NCI-H345 treated with DMSO at 0.1 percent for 48 hours (cell line): Measurements from ENCODE around the gene CCDC30.
A peak's percentile ranks its signal among the peaks of the same experiment; 100 is the strongest.
"Not testable (repeated sequence)": the region's sequence is repeated elsewhere in the genome, so short reads cannot be mapped to it uniquely, and the experiment has no call there.

ENCODE experiments used
- DNase-seq: peaks from one replicate; lab custom pipeline; 2025; ENCODE audit not compliant: unreplicated experiment; lab: John Stamatoyannopoulos, UW

CCDC30 gene

GRCh38 chr1:42639116-42639515 lies 176.0 kb downstream of the CCDC30 start:
- DNase-seq: no peak

- DNase-seq: no peak
These were observed 183.0 kb downstream of the CCDC30 start for GRCh38 chr1:42646056-42646455.

GRCh38 chr1:42657201-42657600 lies 194.1 kb downstream of the CCDC30 start:
- DNase-seq: no peak

GRCh38 chr1:42657981-42658876 lies 195.1 kb downstream of the CCDC30 start, which contains the start of gene PPIH:
TSS of gene PPIH (plus strand) at chr1:42658423. CDS start at chr1:42658447, 24 bp downstream.
- DNase-seq: peak; percentile 90

- no peak for DNase-seq
These were observed 195.8 kb downstream of the CCDC30 start for GRCh38 chr1:42658877-42659337.

GRCh38 chr1:42660907-42661500 lies 197.9 kb downstream of the CCDC30 start:
- DNase-seq: no peak

GRCh38 chr1:42669936-42670335 lies 206.8 kb downstream of the CCDC30 start:
- no peak for DNase-seq

- no peak for DNase-seq
These were observed 207.3 kb downstream of the CCDC30 start for GRCh38 chr1:42670425-42670824.

GRCh38 chr1:42674214-42674613 lies 211.1 kb downstream of the CCDC30 start:
- DNase-seq: no peak

- no peak for DNase-seq
These were observed 211.6 kb downstream of the CCDC30 start for GRCh38 chr1:42674682-42675081.

- no peak for DNase-seq
These were observed 212.4 kb downstream of the CCDC30 start for GRCh38 chr1:42675467-42675866.

- DNase-seq: no peak
These were observed 213.5 kb downstream of the CCDC30 start for GRCh38 chr1:42676534-42677087.

- DNase-seq: no peak
These were observed 216.4 kb downstream of the CCDC30 start for GRCh38 chr1:42679364-42679983.

GRCh38 chr1:42680055-42680454 lies 217.0 kb downstream of the CCDC30 start:
- DNase-seq: no peak

GRCh38 chr1:42680921-42681683 lies 218.0 kb downstream of the CCDC30 start:
- DNase-seq: peak; percentile 38

- peak; percentile 99 for DNase-seq
These were observed 218.8 kb downstream of the CCDC30 start, which contains the start of gene YBX1 for GRCh38 chr1:42681741-42682483. TSS of gene YBX1 (plus strand) at chr1:42682418. CDS start at chr1:42682566, 148 bp downstream.

GRCh38 chr1:42682484-42682738 lies 219.3 kb downstream of the CCDC30 start:
- not testable (repeated sequence) for DNase-seq

GRCh38 chr1:42682739-42683531 lies 219.8 kb downstream of the CCDC30 start:
- no peak for DNase-seq

GRCh38 chr1:42684139-42684538 lies 221.1 kb downstream of the CCDC30 start:
- DNase-seq: no peak
